Measurements from ENCODE around the gene EPN2. TPM values are rescaled to one million over a fixed set of nuclear protein-coding genes. Genes with fewer than 3 reads are reported as not detected.

EPN2 gene
- total RNA-seq, 2 experiments from 2014 or later: 20.1 to 20.4 TPM

GRCh38 chr17:19377602-19378415 is 140.6 kb downstream of the EPN2 start:
- no TSS peak for BruUV-seq (replicated peaks)

GRCh38 chr17:19378416-19379360 is 141.5 kb downstream of the EPN2 start, which contains the start of gene MAPK7:
MAPK7 (plus strand) TSS chr17:19378498; CDS start chr17:19378901, 403 bp downstream.
- no TSS peak for BruUV-seq (replicated peaks)
- ChIA-PET CTCF (ENCODE audit: unreplicated experiment) (interaction anchor here (0.6 to 1.4 kb wide), 8 partner anchors 8 to 74 kb away, joined by 3 to 9 read pairs (median 4); partner anchors contain the start of gene B9D1), POLR2A (interaction anchor here (0.5 to 2.3 kb wide), 17 partner anchors 10 to 752 kb away, joined by 3 to 19 read pairs (median 4); partner anchors contain the start of gene B9D1)
- Histone ChIP-seq H3K27ac (ENCODE audit: low read depth, low read length, poor library complexity, severe bottlenecking) (peak within 1 kb of the TSS; percentile 70), H3K36me3 (ENCODE audit: insufficient read depth, low read length) (peaks cover 33% of the 10 kb centered on the region; the same call in 1 of the 2 replicates), H2AFZ (ENCODE audit: low read length) (peak within 1 kb of the TSS; percentile 88), H3K4me3 (ENCODE audit: low read depth, low read length, poor library complexity, severe bottlenecking) (peak within 1 kb of the TSS; percentile 84), H3K4me1 (ENCODE audit: insufficient read depth, low read length, poor library complexity, severe bottlenecking) (peaks cover 19% of the 10 kb centered on the region), H4K20me1 (ENCODE audit: insufficient read depth, low read length) (no peaks in the 10 kb centered on the region), H3K4me2 (ENCODE audit: low read length) (peak within 1 kb of the TSS; percentile 94), H3K9me2 (ENCODE audit: insufficient read depth, low read length) (no peaks in the 10 kb centered on the region), H3K79me2 (ENCODE audit: insufficient read depth, low read depth, low read length) (peaks cover 7% of the 10 kb centered on the region; the same call in 1 of the 2 replicates), H3K9me3 (ENCODE audit: low read length) (no peaks in the 10 kb centered on the region)
- DNase-seq (ENCODE audit: low spot score): no peak
- intact Hi-C loops (cut with micrococcal nuclease; ENCODE audit: unreplicated experiment): loop anchor here (5.0 to 10.0 kb wide), 3 partner anchors 84 to 266 kb away; partner anchors contain the start of gene ALDH3A2
- TF ChIP-seq EZH2phosphoT487 (IDR thresholded peaks at IDR 0.05; ENCODE audit: borderline replicate concordance, low read depth, low read length) (no peak), CTCF (conservative IDR thresholded peaks at IDR 0.05; ENCODE audit: low read length) (no peak)

More at GRCh38 chr17:19377602-19378415, 140.6 kb downstream of the EPN2 start:
- Histone ChIP-seq H3K9me3 (ENCODE audit: low read length) (no peaks in the 10 kb centered on the region), H2AFZ (ENCODE audit: low read length) (peak overlapping the region; percentile 88), H3K4me2 (ENCODE audit: low read length) (peak overlapping the region; percentile 94), H3K36me3 (ENCODE audit: insufficient read depth, low read length) (peaks cover 30% of the 10 kb centered on the region; the same call in 1 of the 2 replicates), H3K79me2 (ENCODE audit: insufficient read depth, low read depth, low read length) (peaks cover 7% of the 10 kb centered on the region; the same call in 1 of the 2 replicates), H4K20me1 (ENCODE audit: insufficient read depth, low read length) (no peaks in the 10 kb centered on the region), H3K4me1 (ENCODE audit: insufficient read depth, low read length, poor library complexity, severe bottlenecking) (peaks cover 22% of the 10 kb centered on the region), H3K27ac (ENCODE audit: low read depth, low read length, poor library complexity, severe bottlenecking) (peak overlapping the region; percentile 70), H3K9me2 (ENCODE audit: insufficient read depth, low read length) (no peaks in the 10 kb centered on the region), H3K4me3 (ENCODE audit: low read depth, low read length, poor library complexity, severe bottlenecking) (peak overlapping the region; percentile 84)
- POLR2A ChIA-PET: interaction anchor here (0.5 to 2.3 kb wide), 19 partner anchors 9 to 752 kb away, joined by 3 to 19 read pairs (median 4); partner anchors contain the start of gene B9D1
- CTCF ChIA-PET (ENCODE audit: unreplicated experiment): interaction anchor here (0.6 to 1.4 kb wide), 9 partner anchors 9 to 275 kb away, joined by 3 to 9 read pairs (median 4); partner anchors contain the start of gene B9D1
- intact Hi-C loops (cut with micrococcal nuclease; ENCODE audit: unreplicated experiment): loop anchor here (5.0 to 10.0 kb wide), 3 partner anchors 84 to 267 kb away; partner anchors contain the start of gene ALDH3A2
- DNase-seq (ENCODE audit: low spot score): peak; percentile 98
- no peak for TF ChIP-seq EZH2phosphoT487 (IDR thresholded peaks at IDR 0.05; ENCODE audit: borderline replicate concordance, low read depth, low read length)
- TF ChIP-seq CTCF (conservative IDR thresholded peaks at IDR 0.05; ENCODE audit: low read length): no peak

Measured in OCI-LY7 (cell line).